GM12891 (cell line): ENCODE measurements around the gene CDH23.

Experiments
- DNase-seq: peaks from one replicate; pipeline ENCODE4 v3.0.0; 2011; ENCODE audit warnings: low spot score; ENCODE audit not compliant: insufficient read length
- FAIRE-seq: peaks from 2 replicates; lab custom pipeline; 2011; peaks lifted over from hg19 to GRCh38; lab: Jason Lieb, UNC
- PAX5 ChIP-seq: IDR thresholded peaks from 2 replicates; pipeline ENCODE4 v1.6.1; 2011; ENCODE audit warnings: low read length, moderate library complexity, mild to moderate bottlenecking; ENCODE audit not compliant: insufficient read depth, severe bottlenecking
- POLR2A ChIP-seq: IDR thresholded peaks from 2 replicates; pipeline ENCODE4 v1.6.1; 2011; ENCODE audit warnings: low read depth, low read length, control low read depth
- POLR2AphosphoS5 ChIP-seq: IDR thresholded peaks from 2 replicates; pipeline ENCODE4 v1.6.1; 2011; ENCODE audit warnings: low read depth, low read length, control low read depth
- POU2F2 ChIP-seq: IDR thresholded peaks from 2 replicates; pipeline ENCODE4 v1.6.1; 2011; ENCODE audit warnings: low read depth, mild to moderate bottlenecking, control low read depth, low read length, moderate library complexity
- SPI1 ChIP-seq: IDR thresholded peaks from 2 replicates; pipeline ENCODE4 v1.6.1; 2011; ENCODE audit warnings: low read depth, low read length, control low read depth
- TAF1 ChIP-seq: IDR thresholded peaks from 2 replicates; pipeline ENCODE4 v1.6.1; 2011; ENCODE audit warnings: low read depth, low read length, control low read depth

Gene CDH23

DNA sequence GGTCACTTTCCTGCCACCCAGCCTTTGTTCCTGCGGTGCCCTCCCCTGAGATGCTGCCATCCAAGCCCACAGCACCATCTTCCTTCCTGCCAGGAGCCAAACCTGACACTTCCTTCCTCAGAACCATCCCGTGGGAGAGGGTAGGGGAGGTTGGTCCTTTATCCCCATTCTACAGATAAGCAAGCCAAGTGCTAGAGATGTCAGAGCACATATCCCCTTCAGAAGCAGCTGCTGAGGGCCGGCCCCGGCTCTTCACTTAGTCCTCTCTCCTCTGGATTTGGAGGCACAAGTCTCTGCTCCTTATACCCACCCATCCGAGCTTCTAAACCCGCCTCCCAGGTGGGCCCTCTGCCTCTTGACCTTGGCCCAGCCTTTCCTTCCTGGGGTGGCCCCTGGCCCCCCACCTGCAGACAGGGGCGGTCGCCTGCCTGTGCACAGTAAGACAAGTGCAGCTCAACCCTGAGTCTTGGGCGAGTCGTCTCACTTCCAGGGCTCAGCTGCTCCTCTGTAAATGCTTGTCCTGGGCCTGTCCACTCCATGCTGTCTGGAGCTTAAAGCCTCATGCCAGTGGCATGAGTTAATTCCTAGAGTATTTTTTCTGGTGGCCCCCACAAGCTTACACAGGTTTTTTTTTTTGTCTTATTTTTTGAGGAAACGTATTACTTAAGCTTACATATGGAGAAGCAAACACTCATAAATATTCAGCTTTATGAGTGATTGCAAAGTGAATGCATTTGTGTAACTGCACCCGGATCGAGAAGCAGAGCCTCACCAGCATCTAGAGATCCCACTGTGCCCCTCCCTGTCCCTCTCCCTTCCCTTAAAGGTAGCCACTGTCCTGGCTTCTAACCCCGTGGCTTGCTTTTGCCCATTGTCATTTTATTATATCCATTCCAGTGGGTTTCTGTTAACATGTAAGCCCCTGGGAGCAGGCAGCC, 125.1 kb downstream of the CDH23 start:
- no peak for FAIRE-seq
- TF ChIP-seq PAX5 (no peak), POU2F2 (no peak), POLR2A (no peak), POLR2AphosphoS5 (no peak), SPI1 (no peak), TAF1 (no peak)

DNA sequence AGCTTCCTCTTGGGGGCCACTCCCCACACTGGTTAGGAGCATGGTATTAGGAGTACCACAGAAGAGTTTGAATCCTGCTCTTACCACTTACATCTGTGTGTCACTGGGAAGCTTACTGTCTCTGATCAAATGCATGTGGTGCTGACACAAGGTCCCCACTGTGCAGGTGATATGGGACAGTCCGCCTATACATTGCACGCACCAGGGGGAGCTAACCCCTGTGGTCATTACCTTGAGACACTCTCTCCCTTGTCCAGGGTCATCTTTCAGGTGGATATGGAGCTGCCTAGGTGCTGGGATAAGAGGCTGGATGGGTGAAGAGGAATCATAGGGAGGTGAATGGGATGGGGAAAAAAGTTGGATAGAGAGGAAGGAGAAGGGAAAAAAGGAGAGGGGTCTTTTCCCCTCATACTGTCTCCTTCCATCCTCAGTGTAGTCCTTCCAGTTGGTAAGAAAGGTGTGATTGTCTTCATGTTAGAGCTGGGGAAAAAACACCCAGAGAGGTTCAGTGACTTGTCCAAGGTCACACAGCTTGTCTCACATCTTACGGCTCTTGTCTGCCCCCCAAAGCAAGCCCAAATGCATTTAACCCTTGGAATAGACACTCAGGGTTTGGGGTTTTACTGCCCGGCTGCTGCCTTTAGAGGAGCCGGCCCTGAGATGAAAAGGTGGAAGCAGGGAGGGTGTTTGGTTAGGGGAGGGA, 125.9 kb downstream of the CDH23 start:
- TF ChIP-seq POLR2A, result no peak
- DNase-seq (no peak), FAIRE-seq (no peak)

More for the DNA sequence above, 125.1 kb downstream of the CDH23 start:
- DNase-seq, result no peak

DNA sequence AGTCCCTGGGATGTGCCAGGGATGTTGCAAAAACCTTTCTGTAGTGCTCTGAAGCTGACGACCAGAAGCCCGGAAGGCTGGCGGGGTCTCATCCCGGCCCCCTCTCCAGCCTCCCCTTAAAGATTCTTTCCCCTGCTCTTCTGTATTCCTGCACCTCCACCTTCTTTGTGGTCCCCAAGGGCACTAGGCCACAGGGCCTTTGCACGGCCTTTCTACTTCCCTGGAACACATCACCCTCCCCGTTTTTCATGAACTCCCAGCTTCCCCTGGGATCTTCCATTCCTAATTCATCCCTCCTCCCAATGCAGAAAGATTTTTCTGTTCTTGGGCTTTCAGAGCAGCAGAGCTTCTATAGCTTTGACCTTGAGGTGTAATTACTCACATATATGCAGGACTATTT, 127.0 kb downstream of the CDH23 start:
- no peak for DNase-seq
- no peak for FAIRE-seq
- TF ChIP-seq POU2F2 (no peak), POLR2AphosphoS5 (no peak)

DNA sequence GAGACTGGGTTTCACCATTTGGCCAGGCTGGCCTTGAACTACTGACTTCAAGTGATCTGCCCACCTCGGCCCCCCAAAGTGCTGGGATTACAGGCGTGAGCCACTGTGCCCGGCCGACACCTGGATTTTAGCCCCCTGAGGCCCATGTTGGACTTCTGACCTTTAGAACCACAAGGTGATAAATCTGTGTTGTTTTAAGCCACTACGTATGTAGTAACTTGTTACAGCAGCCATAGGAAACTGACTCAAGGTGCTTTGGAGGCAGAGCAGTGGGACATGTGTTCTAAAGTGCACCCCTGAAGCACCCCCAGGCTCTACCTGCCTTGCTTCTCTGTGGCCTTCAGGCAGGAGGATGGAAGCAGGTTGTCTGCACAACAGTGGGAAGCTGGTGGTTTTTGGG, 128.4 kb downstream of the CDH23 start:
- no peak for DNase-seq
- FAIRE-seq, result no peak
- TF ChIP-seq PAX5, result no peak
- TF ChIP-seq TAF1, result no peak
- TF ChIP-seq SPI1, result no peak
- no peak for TF ChIP-seq POLR2AphosphoS5
- TF ChIP-seq POU2F2, result no peak
- no peak for TF ChIP-seq POLR2A

DNA sequence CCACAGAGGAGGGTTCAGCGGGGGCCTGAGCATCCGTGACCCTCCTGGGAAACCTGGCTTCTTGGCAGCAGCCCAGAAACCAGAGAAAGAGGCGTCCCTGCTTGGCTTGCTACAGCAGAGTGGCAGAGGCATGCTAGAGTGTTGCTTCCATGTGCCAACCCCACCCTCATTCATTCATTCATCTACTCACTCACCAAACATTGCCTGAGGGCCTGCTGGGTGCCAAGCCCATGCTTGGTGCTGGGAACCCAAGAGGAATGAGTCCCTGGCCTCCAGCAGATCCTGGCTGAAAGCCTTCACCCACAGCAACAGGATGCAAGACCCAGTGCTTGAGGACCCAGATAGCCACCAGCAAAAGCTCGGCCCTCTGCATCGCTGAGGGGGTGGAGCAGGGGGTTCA, 129.0 kb downstream of the CDH23 start:
- TF ChIP-seq PAX5, result no peak
- TF ChIP-seq POLR2A, result no peak
- TF ChIP-seq SPI1, result no peak
- TF ChIP-seq TAF1, result no peak
- TF ChIP-seq POLR2AphosphoS5, result no peak
- TF ChIP-seq POU2F2, result no peak
- DNase-seq (no peak), FAIRE-seq (no peak)

DNA sequence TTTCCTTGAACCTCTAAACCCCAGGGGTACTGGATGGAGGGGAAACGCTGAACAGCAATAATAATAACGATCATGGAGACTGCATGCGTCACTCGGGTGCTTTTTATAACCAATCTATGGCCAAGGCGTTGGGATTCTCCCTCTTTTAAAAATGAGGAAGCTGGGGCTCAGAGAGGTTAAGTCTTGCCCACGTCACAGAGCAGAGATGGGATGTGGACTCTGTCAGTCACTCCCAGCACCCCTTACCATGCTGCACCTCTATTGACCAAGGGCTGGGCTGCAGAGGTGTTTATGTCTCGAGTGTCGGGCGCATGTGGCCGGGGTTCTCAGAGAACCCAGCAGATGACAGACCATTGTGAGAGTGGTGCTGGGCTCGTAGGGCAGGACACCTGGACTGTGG, 129.9 kb downstream of the CDH23 start:
- no peak for DNase-seq
- no peak for FAIRE-seq
- no peak for TF ChIP-seq POU2F2
- TF ChIP-seq POLR2AphosphoS5, result no peak
- no peak for TF ChIP-seq TAF1
- no peak for TF ChIP-seq POLR2A
- no peak for TF ChIP-seq SPI1
- TF ChIP-seq PAX5, result no peak

DNA sequence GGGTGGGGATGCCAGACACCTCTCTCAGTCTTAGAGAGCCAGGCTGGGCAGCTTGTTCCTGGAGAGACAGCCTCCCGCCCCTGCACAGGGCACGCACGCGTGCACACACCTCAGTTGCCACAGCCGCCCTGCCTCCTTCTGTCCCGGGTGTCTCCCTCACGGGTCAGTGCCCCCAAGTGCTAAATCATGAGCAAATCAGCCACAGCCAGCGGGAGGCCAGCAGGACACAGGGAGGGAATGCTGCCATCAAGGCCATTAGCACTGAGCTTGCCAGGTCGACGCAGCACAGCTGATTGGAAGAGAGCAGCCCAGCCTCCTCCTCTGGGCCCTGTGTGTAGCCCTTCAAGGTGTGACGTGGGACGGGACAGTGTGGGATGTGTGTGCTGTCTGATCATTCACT, 130.4 kb downstream of the CDH23 start:
- DNase-seq (no peak), FAIRE-seq (no peak)
- no peak for TF ChIP-seq TAF1

DNA sequence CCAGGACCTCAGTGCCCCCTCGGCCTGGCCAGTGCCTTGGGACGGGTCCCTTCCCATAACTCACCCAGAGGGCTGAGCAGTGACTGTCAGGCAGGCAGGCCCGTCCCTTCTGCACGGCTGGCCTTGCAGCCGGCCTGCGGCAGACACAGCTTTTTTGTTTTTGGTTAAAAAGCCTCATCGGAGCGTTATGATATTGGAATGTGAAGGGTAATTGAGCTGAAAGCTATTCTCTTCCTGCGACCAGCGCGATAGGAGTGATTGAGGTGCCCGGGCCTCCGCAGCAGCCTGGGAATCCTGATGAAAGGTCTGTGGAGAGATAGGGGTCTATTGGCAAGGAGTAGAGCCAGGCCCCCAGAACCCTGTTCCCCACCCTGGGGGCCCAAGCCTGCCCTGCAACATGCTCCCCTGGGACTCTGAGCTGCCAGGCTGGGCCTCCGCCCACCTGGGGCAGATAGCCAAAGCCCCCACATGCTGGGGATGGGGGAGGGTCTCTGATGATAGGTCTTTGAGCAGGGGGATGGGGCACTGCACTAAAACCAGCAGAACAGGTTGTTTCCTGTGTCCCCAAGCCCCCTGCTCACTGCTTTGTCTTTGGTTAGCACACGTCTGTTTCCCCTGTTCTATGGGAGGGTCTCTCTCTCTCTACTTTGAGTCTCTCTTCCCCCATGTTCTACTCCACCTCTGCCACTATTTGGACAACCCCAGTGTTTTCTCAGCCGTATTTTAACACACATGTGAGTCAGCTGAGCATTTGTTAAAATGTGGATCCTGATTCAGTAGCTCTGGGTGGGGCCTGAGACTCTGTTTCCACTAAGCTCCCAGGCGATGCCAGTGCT, 131.9 kb downstream of the CDH23 start:
- TF ChIP-seq POU2F2 (no peak), POLR2A (no peak), SPI1 (no peak), POLR2AphosphoS5 (no peak), TAF1 (no peak), PAX5 (no peak)
- DNase-seq, result no peak
- no peak for FAIRE-seq

DNA sequence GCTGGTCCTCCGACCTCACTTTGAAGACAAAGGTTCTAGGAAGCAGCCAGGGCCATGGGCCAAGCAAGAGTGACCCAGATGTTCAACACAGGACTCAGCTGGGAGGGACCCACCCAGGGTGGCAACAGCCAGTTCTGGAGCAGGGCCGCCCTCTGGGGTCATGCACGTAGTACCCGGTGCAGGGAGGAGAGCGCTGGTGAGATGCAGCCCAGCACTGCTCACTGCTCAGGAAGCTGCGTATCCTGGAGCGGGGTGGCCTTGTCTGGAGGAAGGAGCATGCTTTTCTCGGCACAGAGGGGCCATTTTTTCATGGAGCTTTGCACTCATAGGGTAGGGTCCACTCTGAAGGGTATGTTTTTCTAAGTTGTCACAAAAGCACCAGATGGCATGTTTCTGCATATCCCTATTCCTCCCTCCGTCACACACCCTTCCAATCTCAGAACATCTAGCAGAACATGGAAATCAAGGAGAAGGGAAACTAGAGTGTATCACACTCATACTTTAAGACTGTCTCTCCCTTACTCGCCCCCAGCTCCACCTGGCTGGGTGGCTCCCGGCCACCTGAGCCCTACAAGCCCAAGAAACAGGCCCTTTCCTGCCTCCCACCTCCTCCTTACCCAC, 132.6 kb downstream of the CDH23 start:
- DNase-seq, result no peak
- TF ChIP-seq POLR2A, result no peak
- TF ChIP-seq SPI1, result no peak
- TF ChIP-seq POLR2AphosphoS5, result no peak
- no peak for TF ChIP-seq POU2F2
- no peak for TF ChIP-seq PAX5
- no peak for TF ChIP-seq TAF1
- FAIRE-seq, result no peak

DNA sequence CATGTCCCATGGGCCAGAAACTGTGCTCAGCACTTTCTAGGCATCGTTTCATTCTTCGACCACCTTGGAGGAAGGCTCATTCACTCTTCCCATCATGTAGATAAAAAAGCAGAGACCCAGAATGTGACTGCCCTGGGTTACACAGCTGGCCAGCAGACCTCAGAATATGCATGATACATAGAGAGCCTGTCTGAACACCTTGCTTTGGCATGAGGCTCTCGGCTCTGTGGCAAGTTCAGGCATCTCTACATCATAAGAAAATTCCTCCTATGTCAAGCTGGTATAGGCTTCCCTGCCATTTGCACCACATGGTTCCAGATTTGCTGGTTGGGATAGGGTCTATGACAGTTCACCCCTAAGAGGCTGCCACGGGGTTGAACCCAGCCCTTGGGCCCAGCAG, 134.1 kb downstream of the CDH23 start:
- TF ChIP-seq SPI1 (no peak), PAX5 (no peak), POLR2A (no peak), TAF1 (no peak), POLR2AphosphoS5 (no peak), POU2F2 (no peak)
- no peak for FAIRE-seq
- DNase-seq, result no peak
